Esophagus muscularis mucosa (tissue), 4 donors: Measurements from ENCODE around the gene PSPC1. TPM values are rescaled to one million over a fixed set of nuclear protein-coding genes. Genes with fewer than 3 reads are reported as not detected.

Source experiments
- DNase-seq: peaks from one replicate; pipeline ENCODE4 v3.0.0-alpha.2; 2017; ENCODE audit errors: extremely low spot score
- H3K27ac ChIP-seq, 4 donors: fragments of 200-600 bp; sonication (generic); replicated peaks in 1 of 4; 1 replicate in 3 of 4; 2 replicates in 1 of 4; pipeline ENCODE4 v1.5.1; 2016 to 2019; ENCODE audit warnings: mild to moderate bottlenecking in 1 of 4
- H3K27me3 ChIP-seq, 4 donors: fragments of 200-600 bp; sonication (generic); one replicate each; pipeline versions ENCODE4 v1.5.1 to v1.6.0; 2016 to 2019
- H3K36me3 ChIP-seq, 4 donors: fragments of 200-600 bp; sonication (generic); one replicate each; pipeline ENCODE4 v1.5.1; 2016 to 2019
- H3K4me1 ChIP-seq, 4 donors: fragments of 200-600 bp; sonication (generic); one replicate each; pipeline ENCODE4 v1.5.1; 2016 to 2019
- H3K4me3 ChIP-seq, 4 donors: fragments of 200-600 bp; sonication (generic); 1 replicate in 2 of 4; 2 replicates in 2 of 4; pipeline ENCODE4 v1.5.1; 2016 to 2019; ENCODE audit warnings: mild to moderate bottlenecking in 4 of 4, moderate library complexity in 1 of 4
- H3K9me3 ChIP-seq, 4 donors: fragments of 200-600 bp; sonication (generic); 1 replicate in 3 of 4; 2 replicates in 1 of 4; pipeline ENCODE4 v1.5.1; 2016 to 2019
- EP300 ChIP-seq: sonication (generic); formaldehyde crosslinking; IDR thresholded peaks from one replicate; pipeline ENCODE4 v1.6.1; 2017; ENCODE audit warnings: antibody characterized with exemption
- POLR2A ChIP-seq: fragments of 450-650 bp; IDR thresholded peaks from one replicate; pipeline ENCODE4 v1.6.1; 2017; ENCODE audit warnings: antibody characterized with exemption, moderate library complexity, mild to moderate bottlenecking, low read depth
- POLR2AphosphoS5 ChIP-seq, 2 donors: sonication (generic); formaldehyde crosslinking; IDR thresholded peaks; one replicate each; pipeline ENCODE4 v1.6.1; 2017; ENCODE audit warnings: antibody characterized with exemption in 2 of 2
- WGBS: methylation state at CpG from one replicate; pipeline ENCODE4 v1.1.5; 2018; 5-methylcytosine and 5-hydroxymethylcytosine counted together
- intact Hi-C: fragments of 100-400 bp; cut with DNase I; formaldehyde crosslinking; loops from one replicate; pipeline ENCODE4 v1.15.1; 2023
- total RNA-seq, 4 donors: library from RNA; depleted of rRNA; stranded (reverse); fragments of >200 nt; gene quantifications; one replicate each; pipeline versions ENCODE4 v1.1.0 to v1.2.1, GENCODE V29; 2016
- TF ChIP-seq, protein P1 (sequence below), 3 experiments: fragments of 200-600 bp in 2 of 3; fragments of 450-650 bp in 1 of 3; sonication (generic) in 2 of 3; IDR thresholded peaks; one replicate each; pipeline ENCODE4 v1.5.1; 2017 to 2019; ENCODE audit warnings: antibody characterized with exemption in 3 of 3, mild to moderate bottlenecking in 2 of 3, moderate library complexity in 1 of 3

Gene PSPC1
- total RNA-seq, 4 donors from 2014 or later: 35.0 to 53.8 (median 48.4) TPM

DNA sequence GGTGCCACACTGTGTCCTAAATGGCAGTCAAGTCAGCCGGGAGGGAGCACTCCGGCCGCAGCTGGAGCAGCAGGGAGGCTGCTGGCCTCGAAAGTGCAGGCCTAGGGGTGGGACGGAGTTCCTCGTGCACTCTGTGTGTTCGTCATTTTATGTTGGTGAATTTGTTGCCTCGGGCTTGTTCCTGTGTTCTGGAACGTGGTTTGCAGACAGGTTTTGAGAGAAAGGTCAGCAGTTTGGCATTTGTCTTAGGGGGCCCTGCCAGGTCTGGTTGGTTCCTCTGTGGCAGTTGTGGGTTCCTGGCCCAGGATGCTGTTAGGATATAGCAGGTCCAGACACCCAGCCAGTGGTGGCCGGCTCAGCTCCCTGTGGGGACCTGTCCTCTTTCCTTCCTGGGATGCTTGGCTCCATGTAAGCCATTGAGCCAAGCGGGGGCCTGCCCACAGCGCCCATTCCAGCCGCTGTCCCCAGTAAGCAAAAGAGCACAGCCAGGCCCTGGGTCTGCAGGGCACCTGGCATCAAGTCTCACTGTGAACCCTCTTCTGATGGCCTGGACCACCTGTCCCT is 119.2 kb downstream of the PSPC1 start:
- Histone ChIP-seq H3K4me3 (no peak overlapping the region), H3K27ac (no peak overlapping the region), H3K36me3 (peaks cover 56 to 100% (median 92%) of the 10 kb centered on the region in 4 donors), H3K9me3 (no peaks in the 10 kb centered on the region), H3K27me3 (no peaks in the 10 kb centered on the region), H3K4me1 (peaks cover 0 to 8% (median 0%) of the 10 kb centered on the region in 4 donors)
- TF ChIP-seq POLR2A (no peak), EP300 (no peak), POLR2AphosphoS5 (IDR thresholded peaks at IDR 0.05) (no peak)
- TF ChIP-seq, protein P1, sequence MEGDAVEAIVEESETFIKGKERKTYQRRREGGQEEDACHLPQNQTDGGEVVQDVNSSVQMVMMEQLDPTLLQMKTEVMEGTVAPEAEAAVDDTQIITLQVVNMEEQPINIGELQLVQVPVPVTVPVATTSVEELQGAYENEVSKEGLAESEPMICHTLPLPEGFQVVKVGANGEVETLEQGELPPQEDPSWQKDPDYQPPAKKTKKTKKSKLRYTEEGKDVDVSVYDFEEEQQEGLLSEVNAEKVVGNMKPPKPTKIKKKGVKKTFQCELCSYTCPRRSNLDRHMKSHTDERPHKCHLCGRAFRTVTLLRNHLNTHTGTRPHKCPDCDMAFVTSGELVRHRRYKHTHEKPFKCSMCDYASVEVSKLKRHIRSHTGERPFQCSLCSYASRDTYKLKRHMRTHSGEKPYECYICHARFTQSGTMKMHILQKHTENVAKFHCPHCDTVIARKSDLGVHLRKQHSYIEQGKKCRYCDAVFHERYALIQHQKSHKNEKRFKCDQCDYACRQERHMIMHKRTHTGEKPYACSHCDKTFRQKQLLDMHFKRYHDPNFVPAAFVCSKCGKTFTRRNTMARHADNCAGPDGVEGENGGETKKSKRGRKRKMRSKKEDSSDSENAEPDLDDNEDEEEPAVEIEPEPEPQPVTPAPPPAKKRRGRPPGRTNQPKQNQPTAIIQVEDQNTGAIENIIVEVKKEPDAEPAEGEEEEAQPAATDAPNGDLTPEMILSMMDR (IDR thresholded peaks at IDR 0.05): no peak
- intact Hi-C loops: no loop called here
- no peak for DNase-seq
- 100% methylated on average over 4 of the region's 13 CpGs for WGBS

DNA sequence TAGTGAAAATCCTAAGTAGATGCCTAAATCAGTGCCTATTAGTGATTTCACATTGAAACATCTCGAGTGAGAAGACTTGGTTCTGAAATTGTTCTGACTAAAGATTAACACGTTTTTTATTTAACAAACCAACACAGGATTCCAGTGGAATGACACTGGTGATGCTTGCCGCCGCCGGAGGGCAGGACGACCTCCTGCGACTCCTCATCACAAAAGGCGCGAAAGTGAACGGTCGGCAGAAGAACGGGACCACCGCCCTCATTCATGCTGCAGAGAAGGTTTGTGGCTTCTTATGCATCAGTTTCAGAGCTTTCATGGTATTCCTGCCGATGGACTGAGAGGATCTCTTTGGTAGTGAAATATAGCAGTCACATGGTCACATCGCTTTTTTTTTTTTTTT is 121.2 kb downstream of the PSPC1 start:
- no peak for TF ChIP-seq EP300
- TF ChIP-seq, protein P1 (IDR thresholded peaks at IDR 0.05): no peak
- no peak for TF ChIP-seq POLR2A
- no peak for TF ChIP-seq POLR2AphosphoS5 (IDR thresholded peaks at IDR 0.05)
- Histone ChIP-seq H3K36me3 (peaks cover 39 to 99% (median 80%) of the 10 kb centered on the region in 4 donors), H3K4me1 (peaks cover 0 to 8% (median 0%) of the 10 kb centered on the region in 4 donors), H3K9me3 (no peaks in the 10 kb centered on the region), H3K27ac (no peak overlapping the region), H3K27me3 (no peaks in the 10 kb centered on the region), H3K4me3 (no peak overlapping the region)
- no peak for DNase-seq
- intact Hi-C loops: no loop called here
- WGBS: 88% methylated on average over 15 of the region's 15 CpGs

DNA sequence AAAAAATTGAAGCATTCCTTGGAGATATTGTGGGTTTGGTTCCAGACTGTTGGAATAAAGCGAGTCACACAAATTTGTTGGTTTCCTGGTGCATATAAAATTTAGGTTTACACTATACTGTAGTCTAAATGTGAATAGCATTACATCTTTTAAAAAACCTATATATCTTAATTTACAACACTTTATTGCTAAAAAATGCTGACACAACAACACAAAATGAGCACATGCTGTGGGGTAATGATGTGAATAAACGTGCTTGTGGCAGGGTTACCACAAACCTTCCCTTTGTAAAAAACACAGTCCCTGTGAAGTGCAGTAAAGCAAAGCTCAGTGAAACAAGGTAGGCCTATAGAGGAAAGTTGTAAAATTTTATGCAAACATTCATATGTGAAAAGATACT is 121.6 kb downstream of the PSPC1 start:
- TF ChIP-seq, protein P1 (IDR thresholded peaks at IDR 0.05): no peak
- TF ChIP-seq POLR2A (no peak), POLR2AphosphoS5 (IDR thresholded peaks at IDR 0.05) (no peak), EP300 (no peak)
- Histone ChIP-seq H3K36me3 (peaks cover 35 to 97% (median 75%) of the 10 kb centered on the region in 4 donors), H3K4me3 (no peak overlapping the region), H3K9me3 (no peaks in the 10 kb centered on the region), H3K27me3 (no peaks in the 10 kb centered on the region), H3K4me1 (peaks cover 0 to 8% (median 0%) of the 10 kb centered on the region in 4 donors), H3K27ac (no peak overlapping the region)
- no peak for DNase-seq
- WGBS: 92% methylated on average over 2 of the region's 2 CpGs
- intact Hi-C loops: no loop called here

DNA sequence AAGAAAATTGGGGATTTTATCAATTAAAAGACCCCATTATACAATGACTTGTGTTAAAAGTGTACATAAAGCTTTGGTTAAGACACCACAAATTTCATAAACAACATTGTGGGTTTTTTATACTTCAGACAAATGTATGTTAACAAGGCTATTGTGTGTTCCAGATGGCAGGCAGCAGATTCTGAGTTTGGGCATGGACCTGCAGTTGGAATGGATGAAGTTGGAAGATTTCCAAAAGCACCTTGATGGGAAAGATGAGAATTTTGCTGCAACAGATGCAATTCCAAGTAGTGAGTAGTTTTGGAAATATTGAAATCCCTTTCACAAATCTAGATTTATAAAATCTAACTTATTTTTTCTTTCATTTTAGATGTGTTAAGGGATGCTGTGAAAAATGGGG is 123.9 kb downstream of the PSPC1 start:
- intact Hi-C loops: no loop called here
- H3K36me3 ChIP-seq: peaks cover 31 to 95% (median 62%) of the 10 kb centered on the region in 4 donors
- TF ChIP-seq, protein P1 (IDR thresholded peaks at IDR 0.05): no peak
- TF ChIP-seq EP300: no peak

More for the DNA sequence above, 123.9 kb downstream of the PSPC1 start:
- no peaks in the 10 kb centered on the region for H3K4me1 ChIP-seq
- no peak for DNase-seq
- H3K9me3 ChIP-seq: no peaks in the 10 kb centered on the region
- H3K27ac ChIP-seq: no peak overlapping the region
- no peak overlapping the region for H3K4me3 ChIP-seq
- no peaks in the 10 kb centered on the region for H3K27me3 ChIP-seq
